ENCODE results near the gene PHKG2. TPM values are rescaled to one million over a fixed set of nuclear protein-coding genes. Genes with fewer than 3 reads are reported as not detected.

Gene PHKG2
- 28.0 and 30.0 TPM in 2 replicates for polyA plus RNA-seq (2011; rRNA removed)
- polyA plus RNA-seq (2012; cell fraction: cytosol; rRNA removed): 41.6 and 46.7 TPM in 2 replicates
- 198 and 211 TPM in 2 replicates for polyA plus RNA-seq (2012; cell fraction: nucleus; rRNA removed)
- 37.1 to 42.0 TPM (median 37.3 TPM) in 3 replicates for polyA plus RNA-seq (2017; fragmentation: RNase III; extraction: RNeasy Plus Mini Kit Qiagen cat#74134 plus additional on column Dnase treatment)
- polyA minus RNA-seq (2011; rRNA and poly(A)+ RNA removed): 22.1 and 29.7 TPM in 2 replicates

DNA sequence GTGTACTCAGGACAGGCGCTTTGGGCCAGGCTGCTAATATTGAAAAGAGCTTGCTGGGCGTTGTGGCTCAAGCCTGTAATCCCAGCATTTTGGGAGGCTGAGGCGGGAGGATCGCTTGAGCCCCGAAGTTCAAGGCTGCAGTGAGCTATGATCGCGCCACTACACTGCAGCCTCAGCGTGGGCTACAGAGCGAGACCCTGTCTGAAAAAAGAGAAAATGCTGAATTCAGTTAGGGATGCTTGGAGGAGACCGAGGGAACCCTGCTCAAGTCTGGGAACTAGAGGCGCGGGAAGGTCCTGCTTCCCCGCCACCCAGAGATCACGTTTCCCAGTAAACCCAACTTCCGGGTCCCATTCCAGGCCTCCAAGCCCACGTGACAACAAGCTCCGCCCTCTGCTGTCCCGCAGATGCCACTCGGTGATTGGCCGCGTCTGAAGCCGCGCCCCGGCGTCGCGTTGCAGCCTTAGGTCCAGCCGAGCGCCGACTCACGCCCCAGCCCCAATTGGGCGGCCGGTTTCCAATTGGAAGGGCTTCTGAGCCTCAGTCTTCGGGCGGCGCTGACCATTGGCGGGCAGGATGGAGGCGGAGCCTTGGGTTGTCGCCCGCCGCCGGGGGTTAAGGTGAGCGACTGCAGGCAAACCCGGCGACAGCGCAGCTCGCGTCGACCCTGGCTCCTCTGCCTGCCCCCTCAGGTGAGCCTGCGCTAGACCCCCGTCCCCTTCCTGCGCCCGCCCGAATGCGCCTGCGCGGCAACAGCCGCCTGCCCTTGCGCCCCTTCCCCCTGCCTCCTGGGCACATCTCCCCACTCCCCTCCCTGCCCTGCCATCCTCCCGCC is at the start of gene PHKG2:
TSS of gene PHKG2 (plus strand) at position 627 of the 835 bp plus-strand sequence. CDS start 396 bp downstream, outside the sequence.
- POLR2A ChIA-PET: interaction anchor here (0.6 to 2.3 kb wide), 16 partner anchors 10 to 315 kb away, joined by 3 to 9 read pairs (median 3); partner anchors contain the start of genes CFAP119, RNF40 and SRCAP
- peak; percentile 96 to 99 for DNase-seq (ENCODE audit: low read depth in 1 of 2, low spot score in 1 of 2)
- peak within 1 kb of the TSS; percentile 83 for H3K4me2 ChIP-seq
- CTCF ChIA-PET: interaction anchor here (0.5 to 1.6 kb wide), 6 partner anchors 10 to 705 kb away, joined by 3 to 6 read pairs (median 4); no protein-coding TSS in a partner anchor
- WGBS (ENCODE audit: missing lambda C conversion rate): 15% methylated on average over 22 of the region's 60 CpGs
- peaks cover 11% of the 10 kb centered on the region for H3K4me1 ChIP-seq
- no peaks in the 10 kb centered on the region for H3K9me3 ChIP-seq
- peak; percentile 95 to 99 for ATAC-seq
- H3K27ac ChIP-seq: peak within 1 kb of the TSS; percentile 89 to 92
- no peak for FAIRE-seq
- H3K4me3 ChIP-seq: peak within 1 kb of the TSS; percentile 97
- TF ChIP-seq KDM5A (IDR thresholded peaks at IDR 0.05) (0 out of 2 replicates have a peak, but pooled peaks have one; percentile 44), ZC3H11A (IDR thresholded peaks at IDR 0.05) (no peak), FOSB (CRISPR knock-in tag; IDR thresholded peaks at IDR 0.05) (no peak), SREBF2 (IDR thresholded peaks at IDR 0.05) (no peak), JUN (IDR thresholded peaks at IDR 0.05) (peak; percentile 54 to 86; a peak in 4 of 5 replicates), CBX8 (IDR thresholded peaks at IDR 0.05) (no peak), CBX2 (IDR thresholded peaks at IDR 0.05; ENCODE audit: borderline replicate concordance, low read depth) (no peak), MAZ (IDR thresholded peaks at IDR 0.05; ENCODE audit: borderline replicate concordance, low read depth, low read length) (no peak), NPAS2 (CRISPR knock-in tag; IDR thresholded peaks at IDR 0.05; ENCODE audit: borderline replicate concordance) (peak; percentile 68), TP53 (CRISPR knock-in tag; IDR thresholded peaks at IDR 0.05) (no peak; the same call in 1 of the 2 replicates), TFCP2L1 (CRISPR knock-in tag; IDR thresholded peaks at IDR 0.05) (0 out of 2 replicates have a peak, but pooled peaks have one; percentile 18), HOXB13 (CRISPR knock-in tag; IDR thresholded peaks at IDR 0.05; ENCODE audit: low read depth) (0 out of 2 replicates have a peak, but pooled peaks have one; percentile 46), KDM1A (IDR thresholded peaks at IDR 0.05; ENCODE audit: low read depth) (no peak), ZNF302 (CRISPR knock-in tag; IDR thresholded peaks at IDR 0.05) (no peak), FOSL2 (IDR thresholded peaks at IDR 0.05) (no peak), FOSL2 (CRISPR knock-in tag; IDR thresholded peaks at IDR 0.05) (no peak), RNF2 (IDR thresholded peaks at IDR 0.05; ENCODE audit: borderline replicate concordance, low read depth) (no peak), REST (IDR thresholded peaks at IDR 0.05) (no peak), FOXS1 (CRISPR knock-in tag; IDR thresholded peaks at IDR 0.05) (no peak), CHD4 (IDR thresholded peaks at IDR 0.05; ENCODE audit: borderline replicate concordance) (no peak), EP300 (IDR thresholded peaks at IDR 0.05) (no peak), ZFP36 (IDR thresholded peaks at IDR 0.05; ENCODE audit: borderline replicate concordance, partially characterized antibody) (no peak), POLR2A (IDR thresholded peaks at IDR 0.05; ENCODE audit: low read length) (peak; percentile 69), USF2 (IDR thresholded peaks at IDR 0.05) (peak; percentile 97), JUNB (IDR thresholded peaks at IDR 0.05) (no peak), MAFK (IDR thresholded peaks at IDR 0.05; ENCODE audit: partially characterized antibody) (no peak), ATOH8 (CRISPR knock-in tag; IDR thresholded peaks at IDR 0.05; ENCODE audit: low read depth) (no peak), RCOR1 (IDR thresholded peaks at IDR 0.05; ENCODE audit: low read depth, low read length) (no peak), PHF8 (IDR thresholded peaks at IDR 0.05; ENCODE audit: borderline replicate concordance, low read depth) (0 out of 2 replicates have a peak, but pooled peaks have one; percentile 7), CHD2 (IDR thresholded peaks at IDR 0.05; ENCODE audit: low read length, partially characterized antibody) (no peak), NFE2L2 (conservative IDR thresholded peaks at IDR 0.05; ENCODE audit: low read length) (no peak), RAD21 (conservative IDR thresholded peaks at IDR 0.05 in 1 of 2, IDR thresholded peaks at IDR 0.05 in 1 of 2) (no peak)
- TF ChIP-seq, protein P1, sequence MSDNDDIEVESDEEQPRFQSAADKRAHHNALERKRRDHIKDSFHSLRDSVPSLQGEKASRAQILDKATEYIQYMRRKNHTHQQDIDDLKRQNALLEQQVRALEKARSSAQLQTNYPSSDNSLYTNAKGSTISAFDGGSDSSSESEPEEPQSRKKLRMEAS (IDR thresholded peaks at IDR 0.05): peak; percentile 90
- TF ChIP-seq, protein P2, sequence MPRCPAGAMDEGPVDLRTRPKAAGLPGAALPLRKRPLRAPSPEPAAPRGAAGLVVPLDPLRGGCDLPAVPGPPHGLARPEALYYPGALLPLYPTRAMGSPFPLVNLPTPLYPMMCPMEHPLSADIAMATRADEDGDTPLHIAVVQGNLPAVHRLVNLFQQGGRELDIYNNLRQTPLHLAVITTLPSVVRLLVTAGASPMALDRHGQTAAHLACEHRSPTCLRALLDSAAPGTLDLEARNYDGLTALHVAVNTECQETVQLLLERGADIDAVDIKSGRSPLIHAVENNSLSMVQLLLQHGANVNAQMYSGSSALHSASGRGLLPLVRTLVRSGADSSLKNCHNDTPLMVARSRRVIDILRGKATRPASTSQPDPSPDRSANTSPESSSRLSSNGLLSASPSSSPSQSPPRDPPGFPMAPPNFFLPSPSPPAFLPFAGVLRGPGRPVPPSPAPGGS (IDR thresholded peaks at IDR 0.05): peak; percentile 70; the same call in 1 of the 3 replicates

Measured in A549 (cell line).